Endothelial cell of umbilical vein (primary cell): ENCODE measurements around the gene NTMT2. TPM values are rescaled to one million over a fixed set of nuclear protein-coding genes. Genes with fewer than 3 reads are reported as not detected.

ENCODE experiments used
- BruUV-seq: library from RNA; stranded (reverse); fragments of 400-500 nt; replicated peaks from 2 replicates; lab custom pipeline; 2021; lab: Mats Ljungman, UMichigan
- CTCF ChIA-PET: fragments of 300-600, 350-600 bp; sonication (Branson Sonifier 250); formaldehyde crosslinking; loops from one replicate; lab custom pipeline; 2021; ENCODE audit warnings: antibody characterized with exemption, inconsistent platforms; lab: Charles Lee
- POLR2A ChIA-PET: fragments of 300-600, 350-600 bp; sonication (Branson Sonifier 250); formaldehyde crosslinking; loops from one replicate; lab custom pipeline; 2021; ENCODE audit warnings: antibody characterized with exemption, inconsistent platforms; lab: Charles Lee
- DNase-seq: peaks from one replicate; pipeline ENCODE4 v3.0.0-alpha.2; 2011; ENCODE audit warnings: low read depth, low spot score
- FAIRE-seq: peaks from 2 replicates; lab custom pipeline; 2011; peaks lifted over from hg19 to GRCh38; lab: Jason Lieb, UNC
- H2AFZ ChIP-seq: 2 replicates; pipeline ENCODE4 v1.6.0; 2012; ENCODE audit warnings: low read depth, low read length, control low read depth, inconsistent platforms
- H3K27ac ChIP-seq: 2 replicates; pipeline ENCODE4 v1.5.1; 2011; ENCODE audit warnings: low read depth, mild to moderate bottlenecking, control low read depth, low read length, moderate library complexity; ENCODE audit not compliant: insufficient read depth
- H3K27me3 ChIP-seq, 2 experiments: 2 replicates each; pipeline versions ENCODE4 v1.6.0 to v1.6.1; 2011; ENCODE audit warnings: low read length in 2 of 2, mixed read lengths in 1 of 2; ENCODE audit not compliant: control insufficient read depth in 2 of 2, insufficient read depth in 2 of 2
- H3K36me3 ChIP-seq, 2 experiments: 2 replicates in 1 of 2; 3 replicates in 1 of 2; pipeline ENCODE4 v1.5.1; 2011; ENCODE audit warnings: low read length in 2 of 2, mild to moderate bottlenecking in 1 of 2, moderate library complexity in 1 of 2; ENCODE audit not compliant: control insufficient read depth in 2 of 2, insufficient read depth in 2 of 2; ENCODE audit errors: extremely low read depth in 1 of 2
- H3K4me1 ChIP-seq: 3 replicates; pipeline ENCODE4 v1.5.1; 2011; ENCODE audit warnings: mild to moderate bottlenecking, low read length; ENCODE audit not compliant: control insufficient read depth, insufficient read depth; ENCODE audit errors: extremely low read depth
- H3K4me2 ChIP-seq: 2 replicates; pipeline ENCODE4 v1.6.1; 2011; ENCODE audit warnings: low read length, control low read depth, mixed read lengths; ENCODE audit not compliant: insufficient read depth
- H3K4me3 ChIP-seq, 3 experiments: fragments of 200-600 bp in 1 of 3; sonication (generic), shearing (Covaris generic) in 1 of 3; replicated peaks in 1 of 3; 2 replicates each; pipeline ENCODE4 v1.5.1; 2011 to 2016; ENCODE audit warnings: control low read depth in 3 of 3, low read length in 3 of 3, mild to moderate bottlenecking in 2 of 3, inconsistent platforms in 1 of 3, low read depth in 1 of 3, moderate library complexity in 1 of 3; ENCODE audit not compliant: insufficient read depth in 1 of 3
- H3K79me2 ChIP-seq: 2 replicates; pipeline ENCODE4 v1.6.0; 2012; ENCODE audit warnings: low read length, inconsistent platforms; ENCODE audit not compliant: control insufficient read depth, insufficient read depth
- H3K9ac ChIP-seq: replicated peaks from 2 replicates; pipeline ENCODE3; 2011; ENCODE audit warnings: low read length, control low read depth; ENCODE audit not compliant: insufficient read depth; ENCODE audit errors: extremely low read depth
- H3K9me1 ChIP-seq: replicated peaks from 3 replicates; pipeline ENCODE4 v1.6.0; 2011; ENCODE audit warnings: mild to moderate bottlenecking, low read length; ENCODE audit not compliant: control insufficient read depth, insufficient read depth; ENCODE audit errors: extremely low read depth
- H3K9me3 ChIP-seq: replicated peaks from 2 replicates; pipeline ENCODE4 v1.5.1; 2012; ENCODE audit warnings: low read length, inconsistent platforms; ENCODE audit not compliant: control insufficient read depth, insufficient read depth
- H4K20me1 ChIP-seq: replicated peaks from 2 replicates; pipeline ENCODE3; 2011; ENCODE audit warnings: mild to moderate bottlenecking, low read length; ENCODE audit not compliant: control insufficient read depth, insufficient read depth; ENCODE audit errors: extremely low read depth
- EZH2 ChIP-seq: IDR thresholded peaks from 2 replicates; pipeline ENCODE4 v1.6.1; 2012; ENCODE audit warnings: borderline replicate concordance, low read depth, mild to moderate bottlenecking, moderate library complexity, low read length, inconsistent platforms; ENCODE audit not compliant: severe bottlenecking
- FOS ChIP-seq: IDR thresholded peaks from 2 replicates; pipeline ENCODE4 v1.6.1; 2011; ENCODE audit warnings: mild to moderate bottlenecking, low read length, moderate library complexity, borderline replicate concordance; ENCODE audit not compliant: insufficient read depth
- GATA2 ChIP-seq: IDR thresholded peaks from 2 replicates; pipeline ENCODE4 v1.7.0; 2011; ENCODE audit warnings: low read depth, mild to moderate bottlenecking, moderate library complexity, mixed read lengths, low read length; ENCODE audit not compliant: insufficient read length, insufficient read depth
- JUN ChIP-seq: IDR thresholded peaks from 2 replicates; pipeline ENCODE4 v1.6.1; 2011; ENCODE audit warnings: borderline replicate concordance, low read depth; ENCODE audit not compliant: insufficient read length, insufficient read depth
- MYC ChIP-seq: IDR thresholded peaks from one replicate; pipeline ENCODE4 v1.6.1; 2011; ENCODE audit warnings: mild to moderate bottlenecking, low read depth, low read length
- POLR2A ChIP-seq: IDR thresholded peaks from 2 replicates; pipeline ENCODE4 v1.6.1; 2012; ENCODE audit warnings: low read depth, mild to moderate bottlenecking, control low read depth, low read length
- POLR2AphosphoS5 ChIP-seq: IDR thresholded peaks from 2 replicates; pipeline ENCODE4 v1.6.1; 2012; ENCODE audit warnings: low read depth, mild to moderate bottlenecking, control low read depth, low read length, moderate library complexity; ENCODE audit not compliant: insufficient read depth
- dilution Hi-C: fragments of 300-500 bp; cut with MboI; formaldehyde crosslinking; loops from one replicate; pipeline ENCODE4 v1.15.0; 2019; ENCODE audit warnings: low sequenced_read_pairs; ENCODE audit not compliant: extremely low pct_ligation_motif_present
- intact Hi-C: fragments of 100-400 bp; cut with micrococcal nuclease; formaldehyde crosslinking; loops from one replicate; pipeline ENCODE4 v1.10.0; 2022
- polyA plus RNA-seq, 4 experiments: library from polyadenylated mRNA; depleted of rRNA in 3 of 4; stranded (reverse) in 3 of 4; unstranded in 1 of 4; fragments of >200 nt; gene quantifications; 2 replicates each; pipeline versions ENCODE4 v1.2.1 to v1.2.3, GENCODE V29; 2011 to 2012; ENCODE audit warnings: missing spikeins in 1 of 4
- total RNA-seq: library from RNA; stranded (reverse); gene quantifications from 2 replicates; pipeline ENCODE4 v1.2.3, GENCODE V29; 2021
- TF ChIP-seq, protein P1 (sequence below), 2 donors: IDR thresholded peaks; 1 replicate in 1 of 2; 2 replicates in 1 of 2; pipeline ENCODE4 v1.5.1; 2011; ENCODE audit warnings: low read length in 2 of 2, mild to moderate bottlenecking in 2 of 2, moderate library complexity in 2 of 2, control low read depth in 1 of 2, inconsistent platforms in 1 of 2, low read depth in 1 of 2; ENCODE audit not compliant: insufficient read depth in 1 of 2; ENCODE audit errors: extremely low read depth in 1 of 2
- TF ChIP-seq, protein P2 (sequence below): IDR thresholded peaks from 2 replicates; pipeline ENCODE4 v1.6.1; 2011; ENCODE audit not compliant: insufficient read depth, insufficient read length

The NTMT2 gene
- total and polyA plus RNA-seq, 2 donors (not counting 3 experiments of a cell fraction or from before 2014, with no cell fraction given) = not detected

DNA sequence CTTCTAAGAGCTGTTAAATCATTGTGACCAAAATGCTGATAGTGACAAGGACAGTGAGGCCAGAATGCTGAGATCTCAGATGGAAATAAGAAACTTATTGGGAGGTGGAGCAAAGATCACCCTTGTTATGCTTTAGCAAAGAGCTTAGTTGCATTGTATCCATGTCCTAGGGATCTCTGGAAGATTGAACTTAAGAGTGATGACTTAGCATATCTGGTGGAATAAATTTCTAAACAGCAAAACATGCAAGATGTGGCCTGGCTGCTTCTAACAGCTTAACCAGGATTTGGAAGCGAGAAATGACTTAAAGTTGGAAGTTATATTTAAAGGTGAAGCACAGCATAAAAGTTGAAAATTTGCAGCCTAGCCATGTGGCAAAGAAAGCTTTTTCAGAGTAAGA lies 7.7 kb downstream of the NTMT2 start:
- TF ChIP-seq POLR2A (no peak), FOS (no peak), JUN (no peak), MYC (no peak), EZH2 (no peak), GATA2 (no peak), POLR2AphosphoS5 (no peak)
- TF ChIP-seq, protein P1, sequence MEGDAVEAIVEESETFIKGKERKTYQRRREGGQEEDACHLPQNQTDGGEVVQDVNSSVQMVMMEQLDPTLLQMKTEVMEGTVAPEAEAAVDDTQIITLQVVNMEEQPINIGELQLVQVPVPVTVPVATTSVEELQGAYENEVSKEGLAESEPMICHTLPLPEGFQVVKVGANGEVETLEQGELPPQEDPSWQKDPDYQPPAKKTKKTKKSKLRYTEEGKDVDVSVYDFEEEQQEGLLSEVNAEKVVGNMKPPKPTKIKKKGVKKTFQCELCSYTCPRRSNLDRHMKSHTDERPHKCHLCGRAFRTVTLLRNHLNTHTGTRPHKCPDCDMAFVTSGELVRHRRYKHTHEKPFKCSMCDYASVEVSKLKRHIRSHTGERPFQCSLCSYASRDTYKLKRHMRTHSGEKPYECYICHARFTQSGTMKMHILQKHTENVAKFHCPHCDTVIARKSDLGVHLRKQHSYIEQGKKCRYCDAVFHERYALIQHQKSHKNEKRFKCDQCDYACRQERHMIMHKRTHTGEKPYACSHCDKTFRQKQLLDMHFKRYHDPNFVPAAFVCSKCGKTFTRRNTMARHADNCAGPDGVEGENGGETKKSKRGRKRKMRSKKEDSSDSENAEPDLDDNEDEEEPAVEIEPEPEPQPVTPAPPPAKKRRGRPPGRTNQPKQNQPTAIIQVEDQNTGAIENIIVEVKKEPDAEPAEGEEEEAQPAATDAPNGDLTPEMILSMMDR (IDR thresholded peaks at IDR 0.05; ENCODE audit: extremely low read depth in 1 of 2, insufficient read depth in 1 of 2, low read depth in 1 of 2, low read length in 2 of 2) = no peak
- TF ChIP-seq, protein P2, sequence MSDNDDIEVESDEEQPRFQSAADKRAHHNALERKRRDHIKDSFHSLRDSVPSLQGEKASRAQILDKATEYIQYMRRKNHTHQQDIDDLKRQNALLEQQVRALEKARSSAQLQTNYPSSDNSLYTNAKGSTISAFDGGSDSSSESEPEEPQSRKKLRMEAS = no peak
- no peaks in the 10 kb centered on the region for H3K9me1 ChIP-seq
- H3K27ac ChIP-seq = no peak overlapping the region
- FAIRE-seq (no peak), DNase-seq (no peak)
- no peak overlapping the region for H3K4me2 ChIP-seq
- POLR2A ChIA-PET = no interaction called here
- H3K4me3 ChIP-seq = no peak overlapping the region
- H3K9me3 ChIP-seq = no peaks in the 10 kb centered on the region
- no peaks in the 10 kb centered on the region for H3K27me3 ChIP-seq
- CTCF ChIA-PET = no interaction called here
- no peaks in the 10 kb centered on the region for H3K4me1 ChIP-seq
- H3K79me2 ChIP-seq = no peaks in the 10 kb centered on the region
- no TSS peak for BruUV-seq
- intact Hi-C loops (no loop called here), dilution Hi-C loops (no loop called here)
- no peak overlapping the region for H2AFZ ChIP-seq
- H3K36me3 ChIP-seq = no peaks in the 10 kb centered on the region
- H3K9ac ChIP-seq = no peak overlapping the region
- H4K20me1 ChIP-seq = no peaks in the 10 kb centered on the region
